Transverse colon (tissue), 4 donors: ENCODE results near the gene EIF3D.

Experiments
- CTCF ChIP-seq, 5 experiments: fragments of 200-600 bp in 3 of 5; fragments of 450-650 bp in 2 of 5; sonication (generic) in 3 of 5; IDR thresholded peaks; 1 replicate in 2 of 5; 2 replicates in 3 of 5; pipeline ENCODE4 v1.5.1; 2016 to 2017; ENCODE audit warnings: antibody characterized with exemption in 5 of 5, inconsistent platforms in 3 of 5, mild to moderate bottlenecking in 2 of 5, moderate library complexity in 1 of 5
- EP300 ChIP-seq: sonication (generic); formaldehyde crosslinking; IDR thresholded peaks from one replicate; pipeline ENCODE4 v1.6.1; 2017; ENCODE audit warnings: antibody characterized with exemption, low read depth
- POLR2A ChIP-seq: fragments of 450-650 bp; IDR thresholded peaks from one replicate; pipeline ENCODE4 v1.6.1; 2016; ENCODE audit warnings: antibody characterized with exemption, mild to moderate bottlenecking, moderate library complexity
- POLR2AphosphoS5 ChIP-seq, 3 donors: sonication (generic); formaldehyde crosslinking; IDR thresholded peaks; one replicate each; pipeline ENCODE4 v1.6.1; 2016; ENCODE audit warnings: antibody characterized with exemption in 3 of 3

GRCh38 chr22:36467946-36468345 lies 61.0 kb downstream of the EIF3D start:
- TF ChIP-seq CTCF (IDR thresholded peaks at IDR 0.05): no peak
- TF ChIP-seq POLR2AphosphoS5 (IDR thresholded peaks at IDR 0.05): no peak
- no peak for TF ChIP-seq EP300
- no peak for TF ChIP-seq POLR2A
